CD4-positive, alpha-beta T cell treated with Interferon gamma for 1 hour (primary cell): Measurements from ENCODE around the gene PGPEP1.
A peak's percentile ranks its signal among the peaks of the same experiment; 100 is the strongest.
"Not testable (repeated sequence)": the region's sequence is repeated elsewhere in the genome, so short reads cannot be mapped to it uniquely, and the experiment has no call there.

ENCODE experiments used
- DNase-seq: peaks from one replicate; pipeline ENCODE4 v3.0.0-alpha.2; 2020

PGPEP1 gene

DNA sequence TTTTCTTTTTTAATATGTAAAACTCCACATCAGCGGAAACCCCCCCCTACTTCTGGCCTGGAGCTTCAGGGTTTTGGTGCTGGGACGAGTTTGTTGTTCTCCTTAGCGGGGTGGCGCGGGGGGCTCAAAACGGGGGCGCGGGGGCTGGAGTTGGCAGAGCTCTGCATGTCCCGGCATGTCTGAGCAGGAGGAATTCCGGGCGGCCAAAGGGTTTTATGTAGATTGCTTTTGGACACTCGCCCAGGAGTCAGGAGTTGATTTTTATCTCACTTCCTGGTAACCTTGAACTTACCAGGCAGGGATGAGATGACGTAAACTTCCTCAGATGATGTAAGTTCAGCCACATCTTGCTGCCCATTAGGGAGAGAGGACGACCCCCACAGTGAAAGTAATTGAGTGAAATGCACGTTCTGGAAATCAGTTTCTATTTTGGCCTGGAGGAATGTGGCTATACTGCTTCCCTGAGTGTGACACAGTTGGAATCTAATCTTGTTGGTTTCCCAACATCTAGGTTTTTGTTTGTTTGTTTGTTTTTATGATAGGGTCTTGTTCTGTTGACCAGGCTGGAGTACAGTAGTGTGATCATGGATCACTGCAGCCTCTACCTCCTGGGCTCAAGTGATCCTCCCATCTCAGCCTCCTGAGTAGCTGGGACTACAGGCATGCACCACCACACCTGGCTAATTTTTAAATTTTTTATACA is 24.6 kb downstream of the PGPEP1 start:
- DNase-seq = no peak

DNA sequence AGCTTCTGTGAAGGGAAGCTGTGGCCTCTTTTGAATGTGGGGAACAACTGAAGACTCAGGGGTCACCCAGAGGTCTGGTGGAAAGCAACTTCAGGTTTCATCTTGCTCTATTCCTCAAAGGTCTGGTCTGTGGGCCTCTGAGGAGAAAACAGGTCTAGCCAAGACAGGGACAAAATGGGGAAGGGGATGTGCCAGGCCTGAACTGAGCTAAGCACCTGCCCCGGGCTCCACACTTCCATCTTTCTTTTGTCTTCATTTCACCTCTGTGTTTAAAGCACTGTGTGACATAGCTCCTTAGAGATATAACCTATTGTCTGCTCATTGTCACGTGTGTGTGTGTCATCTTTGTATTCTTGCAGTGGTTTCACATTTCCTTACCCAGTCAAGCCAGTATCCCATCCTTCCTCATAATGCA is 25.6 kb downstream of the PGPEP1 start:
- no peak for DNase-seq

DNA sequence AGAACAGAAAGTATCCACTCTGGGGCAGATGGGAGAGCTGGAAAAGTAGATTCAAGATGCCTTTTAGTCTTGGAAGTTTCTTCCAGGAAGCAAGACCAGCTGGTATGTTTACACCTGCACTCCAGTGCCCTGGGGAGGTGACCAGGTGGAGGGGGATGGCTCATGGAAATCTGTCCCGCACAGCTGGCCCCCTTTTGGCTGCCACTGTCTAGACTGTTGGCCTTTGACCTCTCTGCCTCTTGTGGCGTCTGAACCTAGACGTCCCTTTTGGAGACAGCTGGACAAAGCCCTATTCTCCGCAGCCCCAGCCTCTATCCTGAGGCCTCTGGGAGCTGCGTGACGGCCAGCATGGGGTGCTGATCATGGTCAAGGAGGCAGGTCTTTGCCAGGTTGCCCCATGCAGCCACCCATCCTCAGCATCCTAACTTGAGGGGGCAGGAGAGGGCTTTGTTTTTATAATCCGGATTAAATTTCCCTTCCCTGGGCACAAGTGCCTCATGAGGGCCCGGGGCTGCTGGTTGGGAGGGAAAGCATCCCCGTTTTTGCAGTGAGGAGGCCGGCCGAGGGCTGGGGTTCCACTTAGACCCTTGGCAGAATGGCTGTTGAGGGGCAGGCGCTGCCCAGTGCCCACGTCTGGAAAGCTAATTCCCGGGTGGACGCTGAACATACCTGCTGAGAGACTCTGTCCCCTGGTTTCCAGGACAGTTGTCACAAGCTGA is 28.3 kb downstream of the PGPEP1 start:
- DNase-seq = no peak

DNA sequence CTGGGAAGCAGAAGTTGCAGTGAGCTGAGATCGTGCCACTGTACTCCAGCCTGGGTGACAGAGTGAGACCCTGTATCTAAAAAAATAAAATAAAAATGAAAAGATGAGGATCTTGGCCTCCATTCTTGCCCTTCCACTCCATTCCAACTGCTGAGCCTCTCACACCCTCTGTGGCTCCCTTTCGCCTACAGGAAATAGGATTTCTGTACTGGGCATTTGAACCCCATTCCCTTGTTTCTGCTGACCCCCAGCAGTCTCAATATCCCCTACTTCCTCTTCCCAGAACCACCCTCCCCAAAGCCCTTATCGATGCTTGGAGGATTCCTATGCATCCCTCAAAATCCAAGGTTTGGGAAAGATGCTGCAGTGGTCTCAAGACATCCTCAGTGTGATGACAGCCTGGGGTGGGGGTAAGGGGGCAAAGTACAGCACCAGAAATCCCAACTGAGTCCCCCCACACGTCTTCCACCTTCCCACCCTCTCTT is 33.1 kb downstream of the PGPEP1 start:
- DNase-seq = no peak

DNA sequence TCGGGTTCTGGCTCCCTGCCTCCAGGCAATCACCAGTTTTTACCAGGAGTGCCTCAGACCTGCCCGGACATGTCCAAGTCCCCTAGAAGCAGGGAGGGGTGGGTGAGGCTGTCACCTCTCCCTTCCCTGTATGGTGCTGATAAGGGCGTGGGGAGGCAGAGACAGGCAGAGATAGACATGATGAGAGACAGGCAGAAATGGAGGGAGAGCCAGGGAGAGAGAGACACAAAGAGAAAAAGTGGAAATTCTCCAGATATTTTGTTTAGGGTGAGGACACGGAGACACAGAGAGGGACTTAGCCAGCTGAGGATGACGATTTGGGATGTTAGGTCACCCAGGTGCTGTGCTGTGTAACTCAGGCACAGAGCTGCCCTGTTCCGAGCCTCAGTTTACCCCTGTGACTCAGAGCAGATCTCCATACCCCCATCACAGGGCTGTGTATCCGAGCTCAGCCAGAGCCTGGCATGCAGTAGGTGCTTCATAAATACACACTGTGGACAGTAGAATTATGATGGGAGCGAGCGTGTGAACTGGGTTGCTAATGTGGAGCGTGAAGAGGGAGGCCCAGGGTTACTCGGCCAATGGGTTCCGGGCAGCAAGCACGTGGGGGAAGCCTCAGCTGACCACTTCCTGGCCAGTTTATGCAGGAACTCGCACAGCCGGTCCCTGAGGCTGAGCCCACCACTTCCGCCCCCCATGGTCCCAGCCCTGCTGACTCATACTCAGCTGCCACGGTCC is 33.7 kb downstream of the PGPEP1 start:
- DNase-seq = peak; percentile 87

DNA sequence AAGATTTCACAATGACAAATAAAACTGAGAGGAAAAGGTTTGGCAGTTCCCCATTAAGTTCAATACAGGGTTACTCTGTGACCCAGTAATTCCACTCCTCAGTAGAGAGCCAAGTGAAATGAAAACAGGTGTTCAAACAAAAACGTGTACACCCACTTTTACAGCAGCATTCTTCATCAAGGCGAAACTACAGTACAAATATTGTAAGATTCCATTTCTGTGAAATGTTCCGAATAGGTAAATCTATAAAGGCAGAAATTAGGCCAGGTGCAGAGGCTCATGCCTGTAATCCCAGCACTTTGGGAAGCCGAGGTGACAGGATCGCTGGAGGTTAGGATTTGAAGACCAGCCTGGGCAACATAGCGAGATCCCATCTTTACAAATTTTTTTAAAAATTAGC is 36.6 kb downstream of the PGPEP1 start:
- DNase-seq = no peak

DNA sequence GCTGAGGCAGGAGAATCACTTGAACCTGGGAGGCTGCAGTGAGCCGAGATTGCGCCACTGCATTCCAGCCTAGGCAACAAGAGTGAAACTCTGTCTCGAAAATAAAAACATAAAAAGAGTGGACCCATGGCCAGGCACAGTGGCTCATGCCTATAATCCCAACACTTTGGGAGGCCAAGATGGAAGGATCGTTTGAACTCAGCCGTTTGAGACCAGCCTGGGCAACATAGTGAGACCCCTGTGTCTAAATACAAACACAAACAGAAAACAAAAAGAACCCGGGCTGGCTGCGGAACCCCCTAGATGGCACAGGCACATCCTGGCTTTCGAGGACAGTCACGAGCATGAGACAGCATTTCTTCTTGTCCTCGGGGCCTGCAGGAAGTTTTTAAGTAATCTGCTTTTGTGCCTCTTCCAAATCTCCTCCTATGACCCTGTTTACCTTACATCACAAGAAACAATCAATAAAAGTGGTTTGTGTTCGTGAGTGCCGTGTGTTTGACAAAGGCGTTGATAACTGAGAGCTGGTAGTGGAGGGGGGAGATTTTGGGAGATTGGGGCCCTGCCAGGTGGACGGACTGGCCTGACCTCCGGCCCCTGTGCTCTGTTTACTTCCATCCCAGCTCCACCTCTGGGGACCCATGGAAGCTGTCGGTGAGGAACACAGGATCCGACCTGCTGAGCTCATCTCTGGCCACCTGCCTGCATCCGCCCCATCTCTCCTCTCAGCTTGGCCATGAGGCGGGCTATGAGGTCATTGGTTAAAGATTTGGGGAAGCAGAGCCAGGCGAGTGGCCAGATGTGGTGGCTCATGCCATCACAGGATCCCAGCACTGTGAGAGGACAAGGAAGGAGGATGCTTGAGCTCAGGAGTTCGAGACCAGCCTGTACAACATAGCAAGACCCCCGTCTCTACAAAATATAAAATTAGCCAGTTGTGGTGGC is 39.7 kb downstream of the PGPEP1 start:
- DNase-seq = peak; percentile 35

DNA sequence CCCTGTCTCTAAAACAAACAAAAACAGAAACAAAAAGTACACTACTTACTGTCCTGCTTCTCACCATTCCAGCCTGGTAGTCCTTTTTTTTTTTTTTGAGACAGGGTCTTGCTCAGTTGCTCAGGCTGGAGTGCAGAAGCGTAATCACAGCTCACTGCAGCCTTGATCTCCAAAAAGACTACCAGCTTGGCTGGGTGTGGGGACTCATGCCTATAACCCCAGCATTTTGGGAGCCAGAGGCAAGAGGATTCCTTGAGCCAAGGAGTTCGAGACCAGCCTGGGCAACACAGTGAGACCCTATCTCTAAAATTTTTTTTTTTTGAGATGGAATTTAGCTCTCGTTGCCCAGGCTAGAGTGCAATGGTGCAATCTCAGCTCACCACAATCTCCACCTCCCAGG is 40.4 kb downstream of the PGPEP1 start:
- DNase-seq = no peak

DNA sequence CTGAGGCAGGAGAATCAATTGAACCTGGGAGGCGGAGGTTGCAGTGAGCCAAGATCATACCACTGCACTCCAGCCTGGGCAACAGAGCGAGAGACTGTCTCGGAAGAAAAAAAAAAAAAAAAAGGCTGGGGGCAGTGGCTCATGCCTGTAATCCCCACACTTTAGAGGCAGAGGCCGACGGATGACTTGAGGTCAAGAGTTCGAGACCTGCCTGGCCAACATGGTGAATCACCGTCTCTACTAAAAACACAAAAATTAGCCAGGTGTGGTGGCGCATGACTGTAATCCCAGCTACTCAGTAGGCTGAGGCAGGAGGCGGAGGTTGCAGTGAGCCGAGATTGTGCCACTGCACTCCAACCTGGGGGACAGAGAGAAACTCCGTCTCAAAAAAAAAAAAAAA is 43.2 kb downstream of the PGPEP1 start:
- not testable (repeated sequence) for DNase-seq

DNA sequence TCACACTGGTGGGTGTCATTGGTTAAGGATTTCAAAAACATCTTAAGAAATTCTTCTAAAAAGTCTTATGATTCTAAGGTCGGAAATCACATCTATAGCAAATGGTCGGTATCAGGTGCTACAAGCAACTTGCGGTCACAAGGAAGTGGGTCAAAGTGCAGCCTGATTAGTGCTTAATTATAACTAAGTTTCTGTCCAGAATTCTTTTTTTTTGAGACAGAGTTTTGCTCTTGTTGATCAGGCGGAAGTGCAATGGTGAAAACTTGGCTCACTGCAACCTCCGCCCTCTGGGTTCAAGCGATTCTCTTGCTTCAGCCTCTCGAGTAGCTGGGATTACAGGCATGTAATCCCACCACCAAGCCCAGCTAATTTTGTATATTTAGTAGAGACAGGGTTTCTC is 44.4 kb downstream of the PGPEP1 start:
- DNase-seq = no peak

DNA sequence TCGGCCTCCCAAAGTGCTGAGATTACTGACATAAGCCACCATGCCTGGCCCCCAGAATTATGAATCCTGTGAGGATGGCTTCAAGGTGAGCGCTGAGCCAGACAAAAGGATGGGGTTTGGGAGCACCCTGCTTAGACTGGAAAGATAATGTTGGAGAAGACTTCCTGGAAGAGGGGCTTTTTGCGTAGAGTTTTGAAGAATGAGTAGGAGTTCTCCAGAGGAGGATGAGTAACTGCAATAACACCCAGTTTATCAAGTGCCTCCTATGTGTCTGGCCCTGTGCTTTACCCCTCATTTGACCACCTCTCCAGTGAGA is 44.9 kb downstream of the PGPEP1 start:
- DNase-seq = no peak

DNA sequence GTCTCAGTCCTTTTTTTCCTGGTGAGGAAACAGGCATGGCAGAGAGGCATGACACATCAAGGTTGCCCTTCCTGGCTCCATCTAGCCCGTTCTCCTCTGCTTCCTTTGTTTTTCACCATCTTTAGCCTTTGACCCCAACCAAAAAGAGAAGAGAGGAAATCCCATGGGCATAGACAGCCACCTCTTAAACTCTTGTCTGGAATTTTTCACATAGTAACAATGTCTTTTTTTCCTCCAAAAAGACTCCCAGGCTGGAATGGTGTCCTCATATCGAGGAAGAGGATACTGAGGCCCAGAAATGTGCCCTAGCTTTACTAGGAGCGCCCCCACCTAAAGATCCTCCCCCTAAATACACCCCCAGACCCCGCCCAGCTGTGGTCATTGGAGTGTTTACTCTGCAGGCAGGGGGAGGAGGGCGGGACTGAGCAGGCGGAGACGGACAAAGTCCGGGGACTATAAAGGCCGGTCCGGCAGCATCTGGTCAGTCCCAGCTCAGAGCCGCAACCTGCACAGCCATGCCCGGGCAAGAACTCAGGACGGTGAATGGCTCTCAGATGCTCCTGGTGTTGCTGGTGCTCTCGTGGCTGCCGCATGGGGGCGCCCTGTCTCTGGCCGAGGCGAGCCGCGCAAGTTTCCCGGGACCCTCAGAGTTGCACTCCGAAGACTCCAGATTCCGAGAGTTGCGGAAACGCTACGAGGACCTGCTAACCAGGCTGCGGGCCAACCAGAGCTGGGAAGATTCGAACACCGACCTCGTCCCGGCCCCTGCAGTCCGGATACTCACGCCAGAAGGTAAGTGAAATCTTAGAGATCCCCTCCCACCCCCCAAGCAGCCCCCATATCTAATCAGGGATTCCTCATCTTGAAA is 45.5 kb downstream of the PGPEP1 start, which contains the start of gene GDF15:
GDF15 (plus strand) TSS at position 484 of the 868 bp plus-strand sequence; CDS start at position 516, 32 bp downstream.
- DNase-seq = no peak

DNA sequence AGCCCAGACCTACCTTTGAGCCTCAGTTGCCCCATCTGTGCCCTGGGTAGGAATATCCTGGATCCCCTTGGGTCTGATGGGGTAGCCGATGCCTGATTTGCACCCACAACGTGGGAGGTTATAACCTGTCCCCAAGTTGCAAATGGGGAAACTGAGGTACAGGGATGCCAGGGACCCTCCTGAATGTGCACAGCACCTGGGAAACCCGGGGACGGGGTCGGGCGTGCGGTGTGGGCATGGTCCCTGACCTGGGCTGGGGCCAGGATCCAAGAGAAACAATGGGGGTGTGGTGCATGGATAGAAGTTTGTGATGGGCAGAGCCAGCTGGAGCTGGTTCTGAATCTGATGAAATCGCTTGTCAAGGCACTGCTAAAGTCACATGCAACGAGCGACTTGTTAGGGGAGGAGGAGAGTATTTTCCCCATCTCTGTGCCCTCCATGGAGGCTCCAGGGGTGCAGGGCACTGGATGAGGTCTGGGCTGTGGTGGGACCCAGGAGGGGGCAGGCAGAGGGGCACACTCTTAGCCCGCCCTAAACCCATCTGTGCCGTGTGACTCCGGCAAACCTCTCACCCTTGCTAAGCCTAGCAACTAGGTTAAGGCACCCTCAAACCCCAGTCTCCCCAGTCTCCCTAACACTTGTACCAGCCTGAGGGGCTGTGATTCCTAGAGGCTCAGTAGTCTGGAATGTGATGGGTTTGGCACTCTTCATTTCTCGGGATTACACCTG is 46.3 kb downstream of the PGPEP1 start:
- no peak for DNase-seq

DNA sequence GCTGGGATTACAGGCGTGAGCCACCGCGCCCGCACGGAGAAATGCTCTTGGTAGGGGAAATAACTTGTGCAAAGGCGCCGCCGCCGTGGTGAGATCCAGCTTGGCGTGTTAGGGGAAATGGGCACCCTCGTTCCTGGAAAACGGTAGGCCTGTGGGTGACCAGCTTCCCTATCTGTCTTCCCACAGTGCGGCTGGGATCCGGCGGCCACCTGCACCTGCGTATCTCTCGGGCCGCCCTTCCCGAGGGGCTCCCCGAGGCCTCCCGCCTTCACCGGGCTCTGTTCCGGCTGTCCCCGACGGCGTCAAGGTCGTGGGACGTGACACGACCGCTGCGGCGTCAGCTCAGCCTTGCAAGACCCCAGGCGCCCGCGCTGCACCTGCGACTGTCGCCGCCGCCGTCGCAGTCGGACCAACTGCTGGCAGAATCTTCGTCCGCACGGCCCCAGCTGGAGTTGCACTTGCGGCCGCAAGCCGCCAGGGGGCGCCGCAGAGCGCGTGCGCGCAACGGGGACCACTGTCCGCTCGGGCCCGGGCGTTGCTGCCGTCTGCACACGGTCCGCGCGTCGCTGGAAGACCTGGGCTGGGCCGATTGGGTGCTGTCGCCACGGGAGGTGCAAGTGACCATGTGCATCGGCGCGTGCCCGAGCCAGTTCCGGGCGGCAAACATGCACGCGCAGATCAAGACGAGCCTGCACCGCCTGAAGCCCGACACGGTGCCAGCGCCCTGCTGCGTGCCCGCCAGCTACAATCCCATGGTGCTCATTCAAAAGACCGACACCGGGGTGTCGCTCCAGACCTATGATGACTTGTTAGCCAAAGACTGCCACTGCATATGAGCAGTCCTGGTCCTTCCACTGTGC is 47.9 kb downstream of the PGPEP1 start:
- peak; percentile 84 for DNase-seq

DNA sequence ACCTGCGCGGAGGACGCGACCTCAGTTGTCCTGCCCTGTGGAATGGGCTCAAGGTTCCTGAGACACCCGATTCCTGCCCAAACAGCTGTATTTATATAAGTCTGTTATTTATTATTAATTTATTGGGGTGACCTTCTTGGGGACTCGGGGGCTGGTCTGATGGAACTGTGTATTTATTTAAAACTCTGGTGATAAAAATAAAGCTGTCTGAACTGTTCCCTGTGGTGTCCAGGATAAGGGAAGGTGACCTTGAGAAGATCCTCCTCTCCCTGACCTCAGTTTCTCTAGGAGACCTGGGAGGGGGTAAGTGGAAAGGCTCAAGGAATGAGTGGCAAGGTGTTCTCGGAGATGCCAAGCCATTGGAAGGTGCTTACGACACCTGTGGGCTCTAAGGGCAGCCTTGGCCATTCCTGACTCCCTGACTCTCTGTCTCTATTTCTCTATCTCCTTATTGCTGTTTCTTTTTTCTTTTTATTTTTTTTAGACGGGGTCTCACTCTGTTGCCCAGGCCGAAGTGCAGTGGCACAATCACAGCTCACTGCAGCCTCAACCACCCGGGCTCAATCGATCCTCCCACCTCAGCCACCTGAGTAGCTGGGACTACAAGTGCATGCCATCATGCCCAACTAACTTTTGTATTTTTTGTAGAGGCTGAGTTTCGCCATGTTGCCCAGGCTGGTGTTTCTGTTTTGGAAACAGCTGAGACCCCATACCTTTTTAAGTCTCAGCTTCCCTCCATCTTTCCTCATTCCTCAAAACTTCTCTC is 48.7 kb downstream of the PGPEP1 start:
- no peak for DNase-seq

DNA sequence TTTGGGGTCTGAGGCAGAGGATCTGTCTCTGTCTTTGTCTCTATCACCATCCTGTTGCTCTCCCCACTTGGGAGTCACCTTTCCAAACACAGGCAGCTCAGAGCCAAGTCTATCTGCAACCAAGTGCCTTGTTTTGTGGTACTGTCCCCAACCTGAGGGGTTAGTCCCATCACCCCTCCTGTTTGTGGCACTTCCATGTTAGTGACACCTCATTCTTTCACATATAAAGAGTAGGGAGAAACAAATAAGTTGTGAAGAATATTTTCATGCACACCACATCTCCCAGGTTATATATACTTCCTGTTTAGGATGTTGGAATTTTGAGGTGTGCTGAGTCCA is 49.3 kb downstream of the PGPEP1 start:
- no peak for DNase-seq

DNA sequence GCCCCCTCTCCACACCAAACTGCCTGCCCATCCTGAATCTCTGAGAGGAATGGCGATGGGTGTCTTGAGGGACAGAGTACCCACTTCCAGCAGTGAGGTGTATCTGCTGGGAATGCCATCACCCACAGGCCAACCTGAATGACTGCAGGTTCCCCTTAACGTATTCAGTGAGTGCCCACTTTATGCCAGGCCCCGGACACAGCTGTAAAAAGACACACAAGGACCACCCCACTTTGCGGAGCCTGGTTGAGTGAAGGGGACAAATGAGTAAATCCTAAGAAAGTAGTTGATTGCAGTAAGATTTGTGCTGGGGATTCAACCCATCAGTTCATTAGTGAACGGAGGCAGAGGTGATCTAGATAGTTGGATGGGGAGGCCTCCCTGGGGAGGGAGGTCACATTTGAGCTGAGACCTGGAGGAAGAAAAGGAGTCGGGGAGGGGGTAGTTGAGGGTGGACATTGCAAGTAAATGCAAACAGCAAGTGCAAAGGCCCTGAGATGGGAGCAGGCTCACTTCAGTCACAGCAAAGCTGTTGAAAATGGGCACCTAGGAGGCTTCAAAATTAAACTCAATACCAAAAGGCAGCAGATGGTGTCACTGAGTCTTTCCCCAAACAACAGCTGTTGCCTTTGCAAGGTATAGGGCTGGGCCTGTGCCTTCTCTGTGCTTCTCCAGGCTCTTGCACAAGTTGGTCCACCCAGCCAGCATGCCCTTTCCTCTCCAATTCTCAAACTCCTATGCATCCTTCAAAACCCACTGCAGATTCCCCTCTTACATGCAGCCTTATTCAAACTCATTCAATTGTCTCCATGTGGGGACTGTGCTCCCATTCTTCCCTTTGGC is 49.9 kb downstream of the PGPEP1 start:
- no peak for DNase-seq

DNA sequence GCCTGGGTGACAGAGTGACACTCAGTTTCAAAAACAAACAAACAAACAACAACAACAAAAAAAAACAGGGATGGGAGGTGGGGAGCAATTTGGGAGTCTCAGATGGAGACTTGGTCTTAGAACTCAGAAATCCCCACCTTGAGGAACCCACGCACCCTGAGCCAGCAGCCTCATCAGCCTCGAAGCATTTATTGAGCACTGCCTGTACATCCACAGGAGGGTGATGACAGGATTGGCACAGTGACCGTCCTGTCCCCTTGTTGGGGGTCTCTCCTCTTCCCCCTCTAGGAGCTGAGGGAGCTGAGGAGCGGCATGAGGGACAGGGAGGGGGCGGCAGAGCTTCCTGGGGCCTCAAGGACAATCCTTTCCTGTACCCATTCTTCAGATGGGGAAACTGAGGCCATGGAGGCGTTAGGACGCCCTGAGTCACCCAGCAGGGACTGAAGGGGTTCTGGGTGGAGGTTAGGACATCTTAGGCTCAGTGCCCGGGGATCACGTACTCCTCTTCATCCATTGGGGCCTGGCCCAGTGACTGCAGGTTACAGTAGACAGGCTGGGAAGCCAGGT is 51.2 kb downstream of the PGPEP1 start:
- DNase-seq = no peak
